RCC 7860 (cell line): ENCODE results near the gene F2RL2.

Source experiments
- DNase-seq: peaks from one replicate; pipeline ENCODE4 v3.0.0-alpha.2; 2015; ENCODE audit warnings: low spot score
- FAIRE-seq: peaks from 2 replicates; lab custom pipeline; 2012; peaks lifted over from hg19 to GRCh38; lab: Jason Lieb, UNC

Gene F2RL2

DNA sequence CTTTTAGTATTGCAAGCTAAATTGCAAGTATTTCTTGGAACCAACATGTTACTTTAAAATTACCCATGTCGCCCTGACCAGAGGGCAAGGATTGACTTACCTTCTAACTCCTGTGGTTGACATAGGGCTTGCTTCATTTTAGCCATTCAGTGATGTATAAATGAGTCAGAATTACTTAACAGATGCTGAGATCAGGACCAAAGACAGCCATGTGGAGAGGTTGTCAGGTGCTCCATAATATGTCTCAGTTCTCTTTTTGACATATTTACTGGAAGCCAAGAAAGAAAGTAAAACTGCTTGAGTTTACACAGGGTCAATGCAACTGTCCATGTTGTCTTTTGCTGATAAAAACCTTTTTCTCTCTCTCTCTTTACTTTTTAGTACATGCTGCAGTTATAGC, 33.2 kb downstream of the F2RL2 start:
- no peak for FAIRE-seq
- DNase-seq: no peak

DNA sequence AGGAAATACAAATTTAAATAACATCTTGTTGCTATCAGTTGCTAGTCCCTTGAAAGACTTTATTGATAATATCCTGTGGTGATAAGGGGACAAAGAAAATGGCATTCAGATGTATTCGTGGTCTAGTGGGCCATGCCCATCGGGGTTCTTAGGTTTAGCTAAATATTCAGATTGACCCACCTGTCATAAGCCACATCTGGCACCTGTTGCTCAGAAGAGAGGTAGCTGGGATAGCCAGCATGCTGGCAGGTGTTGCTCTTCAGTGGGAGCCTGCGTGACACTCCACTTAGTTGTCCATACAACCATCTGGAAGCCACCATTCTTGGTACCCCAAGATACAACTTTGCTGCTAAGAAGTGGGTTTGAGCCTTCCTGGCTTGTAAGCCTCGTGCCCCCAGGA, 36.7 kb downstream of the F2RL2 start:
- DNase-seq (no peak), FAIRE-seq (no peak)

DNA sequence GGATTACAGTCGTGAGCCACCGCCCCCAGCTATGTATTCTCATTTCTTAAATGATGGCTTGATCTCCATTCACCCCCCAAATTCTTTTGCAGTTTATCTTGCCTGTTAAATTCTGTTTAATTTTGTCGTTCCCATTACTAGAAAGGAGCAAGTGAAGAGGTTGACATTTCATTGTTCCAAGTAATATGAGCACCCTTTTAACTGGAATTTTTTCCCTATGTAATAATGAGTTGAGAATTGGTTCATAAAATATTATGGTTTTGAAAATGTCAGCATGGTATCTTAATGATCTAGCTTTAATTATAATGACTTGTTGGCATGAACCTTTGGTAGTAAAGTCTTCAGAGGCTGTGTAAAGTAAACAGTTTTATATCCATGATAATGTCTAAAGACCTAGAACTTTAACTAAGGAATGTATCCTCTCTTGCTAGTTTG, 37.4 kb downstream of the F2RL2 start:
- no peak for FAIRE-seq
- DNase-seq: no peak

DNA sequence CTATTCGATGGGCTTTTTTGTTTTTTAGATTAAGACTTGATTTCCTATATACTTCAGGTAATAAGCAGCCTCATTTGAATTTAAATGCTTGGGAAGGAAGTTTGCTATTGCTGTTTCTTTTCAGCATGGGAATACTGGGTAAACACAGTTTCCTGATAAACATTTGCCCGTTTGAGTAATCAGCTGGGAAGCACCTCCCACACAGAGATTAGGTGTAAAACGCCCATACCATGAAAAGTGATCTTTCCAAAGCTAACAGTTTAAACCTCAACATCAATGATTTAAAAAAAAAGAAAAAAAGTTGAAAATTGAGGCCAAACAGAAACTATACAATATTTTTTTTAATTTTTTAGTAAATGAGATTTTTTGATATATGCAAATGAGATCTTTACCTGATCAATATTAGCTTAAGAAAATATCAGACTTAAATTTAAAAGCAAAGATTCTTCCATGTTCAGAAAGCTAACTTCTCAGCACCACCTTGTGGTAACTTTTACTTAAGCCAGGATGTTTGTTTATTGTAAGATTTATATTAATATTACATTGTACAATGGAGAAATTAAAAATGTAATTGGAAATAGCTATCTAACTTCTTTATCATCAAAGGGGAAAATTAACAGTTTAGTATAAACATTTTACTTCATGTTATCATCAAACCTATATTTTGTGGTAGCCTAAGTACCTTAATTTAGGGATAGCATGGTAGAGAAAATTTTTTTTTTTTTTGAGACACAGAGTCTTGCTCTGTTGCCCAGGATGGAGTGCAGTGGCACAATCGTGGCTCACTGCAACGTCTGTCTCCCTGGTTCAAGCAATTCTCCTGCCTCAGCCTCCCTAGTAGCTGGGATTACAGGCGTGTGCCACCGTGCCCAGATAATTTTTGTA, 39.8 kb downstream of the F2RL2 start:
- DNase-seq (no peak), FAIRE-seq (no peak)

DNA sequence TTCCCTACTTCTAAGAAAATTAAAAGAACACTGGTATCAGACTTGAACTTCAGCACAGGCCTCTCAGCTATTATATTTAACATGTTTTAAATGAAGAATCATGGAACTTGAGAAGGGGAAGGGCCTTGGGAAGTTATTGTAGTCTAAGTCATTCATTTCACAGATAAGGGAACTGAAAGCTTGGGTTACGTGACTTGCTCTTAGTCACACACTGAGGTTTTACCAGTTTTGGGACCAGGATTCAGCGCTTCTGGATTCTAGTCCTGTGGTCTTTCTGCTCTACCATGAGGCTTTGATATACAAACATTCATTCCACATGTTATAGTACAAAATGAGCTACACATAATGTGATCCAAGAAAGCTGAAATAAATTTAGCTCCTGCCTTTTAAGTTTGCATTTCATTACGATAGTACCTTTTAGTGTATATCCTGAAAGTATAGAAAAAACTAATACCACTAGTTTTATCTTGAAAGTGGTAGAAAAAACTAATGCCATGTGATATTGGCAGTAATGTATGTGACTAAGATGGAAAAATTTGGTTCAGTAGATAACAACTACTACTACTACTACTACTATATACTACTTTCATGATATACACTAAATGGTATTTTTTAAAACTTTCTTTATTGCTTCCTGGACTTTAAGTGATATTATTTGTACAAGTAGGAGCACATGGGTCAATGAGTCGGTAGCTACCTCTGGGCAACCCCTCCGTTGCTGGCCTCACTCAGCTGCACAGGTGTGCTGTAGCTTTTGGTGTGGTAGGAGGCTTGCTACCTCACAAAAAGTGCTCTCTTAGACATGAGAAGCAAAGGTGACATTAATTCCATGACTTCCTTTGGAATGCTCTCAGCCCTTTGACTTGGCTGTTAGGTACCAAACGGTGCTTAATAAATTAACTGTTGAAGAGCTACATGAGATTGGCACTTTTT, 40.7 kb downstream of the F2RL2 start:
- DNase-seq (no peak), FAIRE-seq (no peak)

DNA sequence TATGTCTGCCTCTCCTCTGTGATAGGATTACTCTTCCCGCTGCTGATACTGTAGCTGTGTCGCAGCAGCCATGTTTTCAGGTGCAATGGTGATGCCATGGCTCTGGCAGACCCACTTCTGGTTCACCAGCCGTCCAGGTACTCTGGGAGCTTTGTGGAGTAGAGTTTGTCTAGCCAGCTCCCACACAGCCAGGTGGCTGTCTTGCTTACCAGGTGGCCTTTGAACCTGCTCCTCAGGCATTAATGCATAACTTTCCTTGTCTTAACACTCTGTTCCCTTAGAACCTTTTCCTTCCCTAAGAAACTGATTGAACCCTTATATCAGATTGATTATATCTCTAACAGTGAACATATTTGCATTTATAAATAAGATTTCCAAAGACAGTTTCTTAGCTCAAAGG, 42.2 kb downstream of the F2RL2 start:
- FAIRE-seq: no peak
- no peak for DNase-seq

DNA sequence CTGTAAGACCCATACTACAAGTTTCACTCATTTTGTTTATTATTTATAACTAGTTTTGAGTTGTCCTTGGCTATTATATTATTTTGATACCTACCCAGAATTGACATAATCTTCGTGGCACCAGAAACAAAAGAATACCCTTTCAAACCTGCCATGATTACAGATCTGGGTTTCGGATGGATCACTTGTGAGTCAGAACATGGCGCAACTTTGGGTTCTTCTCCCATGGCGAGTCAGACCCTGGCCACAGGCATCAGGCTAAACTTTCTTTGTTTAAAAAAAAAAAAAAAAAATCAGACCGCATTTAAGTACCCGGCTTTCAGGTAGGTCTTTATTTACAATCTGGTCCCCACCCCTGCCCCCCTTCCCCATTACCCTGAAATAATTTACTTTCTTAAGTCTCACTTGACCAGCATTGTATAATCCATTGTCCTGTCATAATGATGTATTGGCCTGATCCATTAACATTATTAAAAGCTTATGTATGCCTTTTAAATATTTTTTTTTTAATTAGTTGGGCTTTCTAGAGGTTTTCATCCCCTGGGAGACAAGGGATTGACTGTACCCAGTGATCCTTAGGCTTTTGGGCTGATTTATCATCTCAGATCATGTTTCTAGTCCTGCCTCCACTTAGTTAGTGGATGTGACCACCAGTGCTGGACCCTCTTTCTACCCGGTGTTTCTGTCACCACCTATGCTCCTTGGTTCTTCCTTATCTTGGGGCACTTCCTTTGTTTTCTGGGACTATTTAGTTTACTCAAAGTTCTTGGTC, 43.9 kb downstream of the F2RL2 start:
- DNase-seq: no peak
- no peak for FAIRE-seq

DNA sequence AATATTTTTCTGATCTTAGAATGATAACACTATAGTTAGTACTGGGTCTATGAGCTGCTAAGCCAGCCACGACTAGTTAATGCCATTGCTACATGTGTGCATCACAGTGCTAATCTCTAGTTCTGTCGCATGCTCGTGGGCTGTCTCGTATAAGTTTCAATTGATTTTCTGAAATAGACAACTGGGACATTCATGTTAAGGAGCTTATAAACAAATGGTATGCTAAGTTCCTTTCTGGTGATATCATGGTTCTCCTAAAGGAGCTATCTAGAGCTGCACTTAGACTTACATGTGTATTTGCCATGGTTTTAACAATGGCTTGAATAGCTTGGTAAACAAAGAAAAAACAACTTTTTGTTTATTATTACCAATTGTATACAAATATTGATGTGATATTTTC, 46.2 kb downstream of the F2RL2 start:
- DNase-seq (no peak), FAIRE-seq (no peak)

DNA sequence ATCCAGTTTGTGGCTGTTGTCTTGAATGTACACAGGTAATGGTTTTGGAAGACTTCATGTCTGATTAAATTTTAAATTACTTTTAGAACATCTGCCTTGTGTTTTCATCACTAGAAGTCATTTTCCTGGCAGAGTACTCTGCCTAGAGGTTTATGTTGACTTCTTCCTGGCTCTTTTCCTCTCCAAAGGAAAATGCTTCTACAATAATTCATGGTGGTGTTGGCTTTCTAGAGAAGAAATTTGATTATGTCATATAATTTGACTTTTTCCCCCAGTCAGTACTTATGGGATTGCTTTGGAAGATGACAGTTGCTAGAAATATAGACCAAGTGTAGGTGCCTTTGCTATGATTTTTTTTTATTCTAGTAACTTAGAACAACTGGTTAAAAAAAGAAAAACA, 46.8 kb downstream of the F2RL2 start:
- no peak for DNase-seq
- no peak for FAIRE-seq

DNA sequence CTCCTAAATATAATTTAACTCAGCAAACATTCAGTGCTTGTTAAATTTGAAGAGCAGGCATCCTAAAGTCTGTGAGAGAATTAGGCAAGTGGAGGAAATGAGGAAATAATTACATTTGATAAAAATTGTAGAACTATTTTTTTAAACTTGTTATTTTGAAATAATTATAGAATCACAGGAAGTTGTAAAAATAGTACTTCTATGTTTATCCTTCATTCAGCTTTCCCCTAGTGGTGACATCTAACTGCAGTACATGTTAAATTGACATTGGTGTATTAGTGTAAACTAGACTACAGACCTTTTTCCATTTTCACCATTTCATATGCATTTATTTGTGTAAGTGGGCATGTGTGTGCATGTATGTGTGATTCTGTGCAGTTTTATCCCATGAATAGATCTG, 51.6 kb downstream of the F2RL2 start:
- DNase-seq (no peak), FAIRE-seq (no peak)

DNA sequence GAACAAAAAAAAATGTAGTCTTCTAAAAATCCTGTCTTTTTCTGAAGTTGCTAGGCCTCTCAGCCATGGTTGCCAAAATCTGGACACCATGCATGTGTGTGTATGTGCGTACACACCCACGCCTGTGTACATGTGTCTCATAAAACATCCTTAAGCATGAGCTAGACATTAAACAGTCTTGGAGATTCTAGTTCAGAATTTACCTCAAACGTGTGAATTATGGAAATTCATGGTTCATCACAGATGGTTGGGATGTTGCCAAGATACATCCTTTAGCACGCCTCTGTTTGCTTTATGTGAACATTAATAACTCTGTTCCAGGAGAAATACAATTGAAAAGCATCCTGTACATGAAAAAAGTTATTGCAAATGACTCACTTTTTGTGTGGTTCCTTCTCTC, 53.0 kb downstream of the F2RL2 start:
- no peak for DNase-seq
- FAIRE-seq: no peak
